Kidney epithelial cell (primary cell): ENCODE data around the gene GABRR2. TPM values are rescaled to one million over a fixed set of nuclear protein-coding genes. Genes with fewer than 3 reads are reported as not detected.

ENCODE experiments used
- DNase-seq: peaks from one replicate; pipeline ENCODE4 v3.0.0-alpha.2; 2010; ENCODE audit warnings: low read depth
- H3K27me3 ChIP-seq: 2 replicates; pipeline ENCODE4 v1.6.0; 2011; ENCODE audit warnings: low read length; ENCODE audit not compliant: control insufficient read depth, insufficient read depth
- H3K36me3 ChIP-seq: 2 replicates; pipeline ENCODE4 v1.5.1; 2011; ENCODE audit warnings: low read length; ENCODE audit not compliant: control insufficient read depth, insufficient read depth
- H3K4me3 ChIP-seq: 2 replicates; pipeline ENCODE4 v1.5.1; 2011; ENCODE audit warnings: low read depth, mild to moderate bottlenecking, control low read depth, low read length
- CTCF ChIP-seq: IDR thresholded peaks from 2 replicates; pipeline ENCODE4 v1.5.1; 2011; ENCODE audit warnings: mild to moderate bottlenecking, moderate library complexity, low read length, control low read depth, inconsistent platforms; ENCODE audit not compliant: insufficient read depth, poor library complexity, severe bottlenecking
- total RNA-seq: library from RNA; depleted of rRNA; stranded (reverse); fragments of >200 nt; gene quantifications from 2 replicates; pipeline ENCODE4 v1.2.3, GENCODE V29; 2015

The GABRR2 gene
- total RNA-seq, 1 donor from 2014 or later, result not detected

- DNase-seq, result no peak
- H3K4me3 ChIP-seq, result no peak overlapping the region
Observed at GRCh38 chr6:89275900-89276299, 39.2 kb downstream of the GABRR2 start.

DNA sequence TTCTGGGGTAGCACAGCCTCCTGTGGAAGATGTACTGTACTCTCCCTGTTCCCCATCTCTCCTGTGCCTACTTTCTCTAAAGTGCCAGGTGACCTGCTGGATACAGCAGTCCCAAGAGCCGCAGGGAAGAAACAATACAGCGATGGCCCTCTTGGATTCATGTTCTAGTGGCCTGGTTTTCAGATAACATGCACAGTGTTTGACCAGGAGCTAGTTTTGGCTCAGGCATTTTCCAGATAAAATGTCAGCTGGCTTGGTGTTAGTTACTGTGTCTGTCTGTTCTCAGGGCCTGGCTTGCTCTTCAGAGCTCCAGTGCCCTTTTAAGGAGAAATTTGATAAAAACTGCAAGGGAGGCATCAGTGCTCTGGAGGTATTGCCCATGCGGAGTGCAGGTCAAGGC lies 41.3 kb downstream of the GABRR2 start:
- DNase-seq, result no peak

More at GRCh38 chr6:89275900-89276299, 39.2 kb downstream of the GABRR2 start:
- Histone ChIP-seq H3K27me3 (peaks cover 2% of the 10 kb centered on the region), H3K36me3 (no peaks in the 10 kb centered on the region)
- no peak for TF ChIP-seq CTCF

GRCh38 chr6:89272596-89272995 lies 42.5 kb downstream of the GABRR2 start:
- no peak for DNase-seq
- TF ChIP-seq CTCF, result no peak
- no peak overlapping the region for H3K4me3 ChIP-seq
- H3K36me3 ChIP-seq, result no peaks in the 10 kb centered on the region
- H3K27me3 ChIP-seq, result no peaks in the 10 kb centered on the region

More for the DNA sequence above, 41.3 kb downstream of the GABRR2 start:
- Histone ChIP-seq H3K4me3 (no peak overlapping the region), H3K27me3 (no peaks in the 10 kb centered on the region), H3K36me3 (no peaks in the 10 kb centered on the region)
- TF ChIP-seq CTCF, result no peak

GRCh38 chr6:89270951-89271721 lies 44.0 kb downstream of the GABRR2 start:
- no peak for TF ChIP-seq CTCF
- no peaks in the 10 kb centered on the region for H3K36me3 ChIP-seq
- no peaks in the 10 kb centered on the region for H3K27me3 ChIP-seq
- no peak for DNase-seq
- H3K4me3 ChIP-seq, result no peak overlapping the region

DNA sequence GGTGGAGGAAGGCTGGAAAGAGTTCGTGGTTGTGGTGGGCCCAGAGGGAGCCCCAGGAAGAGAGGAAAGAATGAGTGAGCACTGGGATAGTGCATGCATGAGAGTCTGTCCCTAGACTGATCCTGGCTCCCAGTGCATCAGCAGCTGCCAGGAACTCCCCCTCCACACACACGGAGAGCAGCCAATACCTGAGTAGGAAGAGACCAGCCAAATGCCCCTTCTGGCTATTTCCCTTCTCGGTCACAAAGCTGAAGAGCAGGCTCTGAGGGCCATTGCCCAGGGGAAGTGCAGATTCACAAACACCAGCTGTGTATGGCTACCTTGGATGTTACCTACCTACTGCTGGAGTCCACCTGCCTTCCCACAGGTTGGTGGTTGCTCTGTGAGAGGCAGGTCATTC lies 45.1 kb downstream of the GABRR2 start:
- DNase-seq, result no peak
- TF ChIP-seq CTCF, result no peak
- Histone ChIP-seq H3K27me3 (no peaks in the 10 kb centered on the region), H3K36me3 (no peaks in the 10 kb centered on the region), H3K4me3 (no peak overlapping the region)

DNA sequence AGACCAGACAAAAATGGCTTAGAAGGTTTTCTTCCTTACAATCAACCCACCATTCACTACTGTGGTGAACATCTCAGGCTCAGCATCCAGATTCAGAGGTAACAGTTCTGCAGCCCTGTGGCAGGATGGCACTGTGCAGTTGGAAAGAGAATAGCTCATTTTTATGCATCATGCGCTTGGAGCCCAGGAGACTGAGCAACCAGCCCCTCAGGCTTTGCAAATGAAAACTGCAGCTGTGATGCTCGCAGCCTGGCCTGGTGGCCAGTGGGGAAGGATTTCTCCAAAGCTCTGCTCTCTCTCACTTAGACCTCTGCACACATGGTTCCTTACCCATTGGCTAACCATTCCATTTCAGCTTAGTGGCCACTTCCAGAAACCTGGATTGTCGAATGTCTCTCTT lies 45.8 kb downstream of the GABRR2 start:
- no peaks in the 10 kb centered on the region for H3K27me3 ChIP-seq
- TF ChIP-seq CTCF, result no peak
- H3K4me3 ChIP-seq, result no peak overlapping the region
- no peak for DNase-seq
- no peaks in the 10 kb centered on the region for H3K36me3 ChIP-seq
